KOPT-K1 (cell line): ENCODE data around the gene FBLN7.

Source experiments
- H3K27ac ChIP-seq: fragments of 200-600 bp; sonication (generic); 2 replicates; pipeline ENCODE4 v1.5.1; 2016; ENCODE audit warnings: antibody characterized with exemption, mild to moderate bottlenecking, low read depth, low read length; ENCODE audit not compliant: poor library complexity, severe bottlenecking
- H3K36me3 ChIP-seq: fragments of 200-600 bp; sonication (generic); 2 replicates; pipeline ENCODE4 v1.5.1; 2017; ENCODE audit warnings: antibody characterized with exemption, mild to moderate bottlenecking, low read length, moderate library complexity; ENCODE audit not compliant: insufficient read depth
- H3K9me3 ChIP-seq: fragments of 200-600 bp; sonication (generic); 2 replicates; pipeline ENCODE4 v1.5.1; 2017; ENCODE audit warnings: antibody characterized with exemption, low read length, mild to moderate bottlenecking; ENCODE audit not compliant: insufficient read depth, poor library complexity, severe bottlenecking

The FBLN7 gene

DNA sequence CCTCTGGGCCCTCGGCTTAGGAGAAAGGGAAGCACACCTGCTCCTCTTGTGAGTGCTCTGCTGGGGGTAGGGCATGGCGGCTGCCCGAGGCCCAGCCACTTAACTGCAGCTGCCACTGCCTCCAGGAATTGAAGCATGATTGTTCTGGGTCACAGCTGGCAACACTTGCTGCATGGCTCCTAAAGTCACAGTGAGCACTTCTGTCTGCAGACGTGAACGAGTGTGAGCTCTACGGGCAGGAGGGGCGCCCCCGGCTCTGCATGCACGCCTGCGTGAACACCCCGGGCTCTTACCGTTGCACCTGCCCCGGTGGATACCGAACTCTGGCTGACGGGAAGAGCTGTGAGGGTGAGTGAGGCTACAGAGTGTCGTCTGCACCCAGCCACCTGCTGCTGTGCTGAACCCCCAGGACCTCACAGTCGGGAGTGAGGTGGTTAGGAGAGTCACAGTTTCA, 44.4 kb downstream of the FBLN7 start:
- Histone ChIP-seq H3K9me3 (no peaks in the 10 kb centered on the region), H3K36me3 (no peaks in the 10 kb centered on the region), H3K27ac (peak overlapping the region; percentile 87)

DNA sequence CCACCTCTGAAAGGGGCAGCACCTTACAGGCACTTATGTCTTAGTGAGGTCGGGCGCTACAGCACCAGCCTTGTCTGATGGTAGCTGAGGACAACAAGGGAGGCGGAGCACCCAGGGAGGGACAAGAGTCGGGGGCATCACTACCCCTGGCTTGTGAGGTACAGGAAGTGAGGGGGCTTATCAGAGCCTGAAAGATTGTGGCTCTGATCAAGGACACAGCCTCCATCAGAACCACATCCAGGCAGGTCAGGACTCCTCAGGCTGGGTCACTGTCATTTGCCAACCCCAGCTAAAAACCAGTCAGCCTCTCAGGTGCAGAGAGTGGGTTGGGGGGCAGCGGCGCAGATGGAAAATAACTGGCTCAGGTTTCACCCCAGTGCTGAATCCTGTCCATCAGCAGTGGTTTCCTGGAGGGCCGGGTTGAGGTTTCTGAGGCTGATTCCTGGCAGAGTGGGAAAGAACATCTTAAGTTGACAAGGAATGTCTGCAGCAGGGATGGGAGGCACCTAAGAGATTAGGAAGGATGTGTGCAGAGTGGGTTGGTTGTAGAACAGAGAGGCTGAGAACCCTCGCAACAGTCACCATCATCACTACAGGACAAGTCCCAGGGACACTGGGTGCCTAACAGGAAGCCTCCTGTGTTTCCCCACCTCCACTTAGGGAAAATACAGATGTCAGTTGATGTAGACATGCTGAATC, 45.3 kb downstream of the FBLN7 start:
- Histone ChIP-seq H3K27ac (peak overlapping the region; percentile 87), H3K36me3 (no peaks in the 10 kb centered on the region), H3K9me3 (no peaks in the 10 kb centered on the region)

DNA sequence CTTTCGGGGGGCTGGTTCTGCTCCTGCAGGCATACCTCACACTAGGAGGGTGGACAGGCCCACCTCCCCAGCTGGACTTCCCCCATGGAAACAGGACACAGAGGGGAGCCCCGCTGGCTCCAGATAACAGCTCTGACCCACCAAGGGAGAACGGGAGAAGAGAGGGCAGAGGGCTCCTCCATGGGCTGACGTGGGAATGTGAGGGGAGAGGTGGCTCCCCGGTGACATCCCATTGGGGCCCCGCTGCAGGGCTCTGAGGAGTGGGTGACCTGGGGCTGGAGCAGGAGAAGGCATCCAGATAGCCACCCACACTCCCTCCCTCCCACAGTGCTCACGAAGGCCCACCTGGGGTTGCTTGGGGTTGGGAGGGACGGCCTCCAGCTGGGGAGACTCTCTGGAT, 45.9 kb downstream of the FBLN7 start:
- Histone ChIP-seq H3K27ac (peak overlapping the region; percentile 87), H3K9me3 (no peaks in the 10 kb centered on the region), H3K36me3 (no peaks in the 10 kb centered on the region)

DNA sequence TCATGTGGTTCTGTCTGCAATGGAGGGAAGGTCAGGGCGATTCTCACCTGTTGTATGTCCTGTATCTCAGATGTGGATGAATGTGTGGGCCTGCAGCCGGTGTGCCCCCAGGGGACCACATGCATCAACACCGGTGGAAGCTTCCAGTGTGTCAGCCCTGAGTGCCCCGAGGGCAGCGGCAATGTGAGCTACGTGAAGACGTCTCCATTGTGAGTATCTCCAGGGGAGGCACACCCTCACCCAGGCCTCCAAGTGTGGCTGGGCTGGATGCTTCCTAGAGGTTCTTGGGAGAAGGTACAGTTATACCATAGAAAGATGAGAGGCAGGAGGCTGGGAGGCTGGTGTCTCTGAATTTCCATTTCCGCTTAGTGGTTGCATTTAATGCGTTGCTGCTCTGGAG, 46.9 kb downstream of the FBLN7 start:
- Histone ChIP-seq H3K36me3 (no peaks in the 10 kb centered on the region), H3K9me3 (no peaks in the 10 kb centered on the region), H3K27ac (peak overlapping the region; percentile 36)

DNA sequence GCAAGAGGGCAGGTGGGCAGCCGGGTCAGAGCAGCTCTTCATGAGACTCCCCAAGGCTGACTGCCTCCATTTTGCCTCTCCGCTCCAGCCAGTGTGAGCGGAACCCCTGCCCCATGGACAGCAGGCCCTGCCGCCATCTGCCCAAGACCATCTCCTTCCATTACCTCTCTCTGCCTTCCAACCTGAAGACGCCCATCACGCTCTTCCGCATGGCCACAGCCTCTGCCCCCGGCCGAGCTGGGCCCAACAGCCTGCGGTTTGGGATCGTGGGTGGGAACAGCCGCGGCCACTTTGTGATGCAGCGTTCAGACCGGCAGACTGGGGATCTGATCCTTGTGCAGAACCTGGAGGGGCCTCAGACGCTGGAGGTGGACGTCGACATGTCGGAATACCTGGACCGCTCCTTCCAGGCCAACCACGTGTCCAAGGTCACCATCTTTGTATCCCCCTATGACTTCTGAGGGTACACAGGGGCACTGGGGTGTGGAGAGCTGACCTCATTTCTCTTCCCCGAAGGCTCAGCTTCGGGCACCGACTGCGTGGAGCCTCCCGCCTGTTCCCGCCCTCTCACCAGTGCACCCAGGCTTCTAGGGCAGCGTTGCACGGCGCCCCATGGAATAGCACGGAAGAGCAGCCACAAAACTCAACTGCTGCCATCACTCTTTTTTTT, 49.0 kb downstream of the FBLN7 start:
- Histone ChIP-seq H3K36me3 (no peaks in the 10 kb centered on the region), H3K27ac (peak overlapping the region; percentile 95), H3K9me3 (no peaks in the 10 kb centered on the region)

DNA sequence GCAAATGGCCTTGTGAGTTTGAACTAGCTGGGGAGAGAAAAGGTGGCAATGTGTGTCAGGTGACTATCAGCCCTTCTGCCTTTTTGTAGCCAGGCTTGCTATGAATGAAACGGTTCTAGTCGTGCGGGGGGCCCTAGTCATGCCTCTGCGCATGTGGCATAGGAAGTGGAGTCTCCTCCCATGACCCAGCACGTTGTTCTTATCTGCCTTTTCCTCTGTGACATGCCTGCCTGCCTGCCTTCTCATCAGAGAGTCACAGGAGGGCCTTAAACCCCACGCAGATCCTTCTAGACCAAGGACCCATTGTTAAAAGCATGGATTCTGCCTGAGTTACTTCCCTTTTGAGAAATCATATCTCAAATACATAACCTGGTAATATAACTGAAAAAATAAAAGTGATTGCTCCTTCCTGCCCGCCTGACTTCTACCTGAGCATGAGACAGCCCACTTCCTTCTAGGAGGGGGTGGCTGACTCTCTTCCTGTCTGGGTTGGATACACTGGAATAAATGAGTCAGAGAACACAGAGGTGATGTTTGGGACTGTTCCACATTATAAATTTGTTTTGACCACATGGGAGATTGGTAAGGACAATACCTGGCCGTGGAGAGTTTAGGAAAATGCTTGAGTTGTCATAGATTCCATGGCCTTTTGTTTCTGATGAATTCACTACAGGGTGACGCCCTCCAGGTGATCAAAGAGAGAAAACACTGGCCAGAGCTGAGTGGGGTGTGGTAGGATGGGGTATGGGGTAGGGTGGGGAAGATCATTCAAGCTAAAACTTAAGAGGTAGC, 49.8 kb downstream of the FBLN7 start:
- H3K27ac ChIP-seq: peak overlapping the region; percentile 95
- H3K36me3 ChIP-seq: no peaks in the 10 kb centered on the region
- no peaks in the 10 kb centered on the region for H3K9me3 ChIP-seq

DNA sequence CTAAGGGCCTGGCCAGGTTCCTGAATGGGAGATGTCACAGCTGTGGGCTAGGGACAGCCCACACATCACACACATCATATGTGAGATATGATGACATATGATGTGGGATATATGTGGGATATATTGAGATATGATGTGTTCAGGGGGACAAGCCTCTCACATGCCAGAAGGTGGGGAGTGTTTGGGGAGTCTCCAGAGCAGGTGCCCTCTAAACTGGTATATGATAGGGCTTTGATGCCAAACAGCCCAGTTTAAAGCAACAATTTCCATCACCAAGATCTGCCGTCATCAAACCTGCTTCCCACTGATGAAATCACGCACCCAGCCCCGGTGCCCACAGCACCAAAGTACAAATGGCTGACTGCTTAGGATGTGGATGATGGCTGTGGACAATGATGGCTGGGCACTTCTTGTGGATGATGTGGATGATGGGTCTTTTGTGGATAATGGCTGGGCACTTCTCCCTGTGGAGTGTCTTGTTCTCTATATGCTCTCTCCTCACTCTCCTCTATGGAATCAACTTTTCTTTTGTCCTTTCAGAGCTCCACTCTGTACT, 50.9 kb downstream of the FBLN7 start:
- Histone ChIP-seq H3K36me3 (no peaks in the 10 kb centered on the region), H3K9me3 (no peaks in the 10 kb centered on the region), H3K27ac (peak overlapping the region; percentile 95)

DNA sequence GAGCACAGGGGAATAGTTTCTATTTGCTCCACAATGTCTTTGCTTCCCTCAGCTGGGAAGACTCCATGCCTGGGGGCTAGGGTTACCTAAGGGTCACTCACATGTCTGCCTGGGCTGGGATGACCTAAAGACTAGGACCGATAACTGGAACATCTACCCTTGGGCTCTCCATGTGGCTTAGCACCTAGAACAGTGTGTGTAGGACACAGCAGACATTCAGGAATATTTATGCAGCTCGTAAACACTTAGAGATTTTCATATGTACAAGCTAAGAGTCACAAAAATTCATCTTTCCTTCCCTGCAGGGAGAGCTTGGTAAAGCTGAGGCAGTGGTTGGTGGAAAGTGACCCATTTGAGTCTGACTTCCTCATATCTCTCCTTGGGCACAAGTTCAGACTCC, 55.8 kb downstream of the FBLN7 start:
- H3K36me3 ChIP-seq: no peaks in the 10 kb centered on the region
- H3K9me3 ChIP-seq: no peaks in the 10 kb centered on the region
- peak overlapping the region; percentile 43 for H3K27ac ChIP-seq

DNA sequence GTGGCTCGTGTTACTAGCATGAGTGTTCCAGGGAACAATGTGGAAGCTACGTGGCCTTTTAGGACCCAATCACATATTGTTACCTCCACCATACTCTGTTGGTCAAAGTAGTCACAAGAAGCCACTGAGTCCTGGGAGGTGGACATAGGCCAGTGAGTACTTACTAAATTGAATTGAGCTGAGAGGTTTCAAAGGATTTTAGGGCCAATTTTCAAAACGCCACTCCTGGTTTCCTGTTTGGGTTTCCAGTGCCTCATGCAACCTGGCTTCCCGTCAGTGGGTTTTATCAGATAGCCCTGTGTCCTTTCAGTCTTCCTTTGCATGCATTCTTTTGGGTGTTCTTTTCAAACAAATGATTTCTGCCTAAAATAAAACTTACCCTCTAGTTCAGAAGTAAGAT, 56.3 kb downstream of the FBLN7 start:
- Histone ChIP-seq H3K9me3 (no peaks in the 10 kb centered on the region), H3K36me3 (no peaks in the 10 kb centered on the region), H3K27ac (peak overlapping the region; percentile 43)

DNA sequence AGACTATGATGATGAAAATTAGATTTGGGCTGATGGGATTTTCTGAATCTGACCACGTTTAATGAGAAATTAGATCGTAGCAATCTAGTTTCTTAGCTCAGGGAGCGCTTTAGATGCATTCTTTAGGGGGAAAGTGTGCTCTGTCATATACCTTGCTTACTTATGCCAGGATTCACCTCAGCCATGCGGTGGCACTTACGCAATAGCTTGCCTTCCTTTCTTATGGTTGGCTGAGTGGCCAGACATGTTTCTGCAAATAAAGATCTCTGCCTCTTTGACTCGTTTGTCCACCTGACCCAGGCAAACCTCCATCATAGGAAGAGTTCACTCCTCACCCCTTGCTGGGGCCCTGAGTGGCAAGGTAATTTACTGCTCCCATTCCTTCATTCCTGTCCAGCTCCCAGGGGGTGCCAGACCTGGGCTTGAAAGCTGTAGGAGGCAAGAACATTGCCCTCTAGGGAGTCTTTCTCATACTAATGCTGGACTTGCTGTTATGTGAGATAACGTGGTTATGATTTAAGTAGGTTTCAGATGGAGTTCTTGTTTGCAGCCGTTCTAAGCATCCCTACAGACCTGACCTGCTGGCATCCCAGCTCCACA, 57.1 kb downstream of the FBLN7 start:
- Histone ChIP-seq H3K36me3 (no peaks in the 10 kb centered on the region), H3K27ac (peak overlapping the region; percentile 43), H3K9me3 (no peaks in the 10 kb centered on the region)

DNA sequence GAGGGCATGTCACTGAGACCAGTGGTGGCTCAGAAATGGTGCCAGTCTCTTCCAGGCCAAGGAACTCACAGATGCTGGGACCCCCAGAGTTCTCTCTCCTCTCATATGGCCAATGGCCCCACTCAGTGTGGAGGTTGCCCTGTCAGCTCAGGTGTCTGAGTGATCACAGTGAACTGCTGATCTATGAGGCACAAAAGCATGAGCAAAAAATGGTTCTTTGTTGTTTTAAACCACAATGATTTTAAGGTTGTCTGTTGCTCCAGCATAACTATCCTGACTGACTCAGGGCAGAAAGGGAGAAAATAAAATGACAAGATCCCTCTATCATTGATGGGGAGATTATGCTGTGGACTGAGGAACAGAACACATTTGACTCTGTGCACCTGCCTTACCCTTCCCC, 57.8 kb downstream of the FBLN7 start:
- H3K36me3 ChIP-seq: no peaks in the 10 kb centered on the region
- peak overlapping the region; percentile 43 for H3K27ac ChIP-seq
- no peaks in the 10 kb centered on the region for H3K9me3 ChIP-seq

DNA sequence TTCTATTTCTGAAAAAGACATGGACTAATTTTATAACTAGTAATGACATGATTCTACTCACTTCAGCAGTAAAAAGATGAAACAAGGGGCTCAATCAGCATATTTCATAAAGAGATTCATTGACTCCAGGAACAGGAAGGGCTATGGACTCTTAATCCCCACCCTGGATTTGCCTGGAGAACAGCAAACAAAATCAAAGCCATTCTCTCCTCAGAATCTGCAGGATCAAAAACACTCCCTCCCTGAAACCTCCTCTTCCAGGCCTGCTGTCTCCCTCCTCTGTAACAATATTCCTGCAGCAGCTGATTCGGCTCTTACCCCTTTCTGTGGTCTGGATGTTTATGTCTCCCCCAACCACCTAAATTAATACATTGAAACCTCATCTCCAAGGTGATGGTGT, 59.7 kb downstream of the FBLN7 start:
- H3K9me3 ChIP-seq: peaks cover under 1% of the 10 kb centered on the region
- H3K36me3 ChIP-seq: no peaks in the 10 kb centered on the region
- no peak overlapping the region for H3K27ac ChIP-seq

DNA sequence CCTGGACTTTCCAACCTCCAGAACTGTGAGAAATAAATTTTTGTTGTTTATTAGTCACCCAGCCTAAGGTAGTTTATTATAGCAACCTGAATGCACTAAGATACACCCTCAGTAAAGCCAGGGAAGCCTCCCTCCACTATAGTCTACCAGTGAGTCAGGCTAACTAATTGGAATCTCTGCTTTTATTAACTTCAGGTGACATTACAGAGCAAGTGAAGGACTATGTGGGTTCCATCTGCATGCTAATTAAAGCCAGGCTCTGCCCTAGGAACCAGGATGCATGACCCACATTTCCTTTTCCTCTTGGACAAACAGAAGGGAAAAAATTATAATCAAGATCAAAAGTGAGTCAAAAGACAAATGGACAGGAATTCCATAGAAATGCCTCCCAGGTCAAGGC, 60.6 kb downstream of the FBLN7 start:
- no peak overlapping the region for H3K27ac ChIP-seq
- H3K9me3 ChIP-seq: peaks cover 10% of the 10 kb centered on the region
- no peaks in the 10 kb centered on the region for H3K36me3 ChIP-seq

DNA sequence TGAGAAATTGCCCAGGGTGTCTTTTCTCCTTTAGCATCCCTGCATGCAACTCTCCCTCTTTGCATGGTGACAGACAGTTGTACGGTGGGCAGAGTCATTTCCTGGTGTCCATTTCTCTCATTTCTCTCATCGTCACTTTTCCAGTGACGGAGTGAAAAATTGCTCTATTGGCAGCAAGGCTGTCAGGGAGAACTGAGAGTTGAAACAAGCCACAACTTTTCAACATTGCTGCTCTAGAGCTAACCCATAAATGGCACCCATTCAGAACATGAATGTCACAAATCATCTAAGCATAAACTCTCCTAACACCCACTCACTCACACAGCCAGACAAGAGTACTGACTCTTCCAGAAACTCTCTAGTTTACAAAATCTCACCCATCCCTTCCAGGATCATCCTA, 61.0 kb downstream of the FBLN7 start:
- H3K27ac ChIP-seq: no peak overlapping the region
- no peaks in the 10 kb centered on the region for H3K36me3 ChIP-seq
- H3K9me3 ChIP-seq: peaks cover 14% of the 10 kb centered on the region
